ENCODE measurements around the gene SPG21. TPM values are rescaled to one million over a fixed set of nuclear protein-coding genes. Genes with fewer than 3 reads are reported as not detected.
"Not testable (repeated sequence)": the region's sequence is repeated elsewhere in the genome, so short reads cannot be mapped to it uniquely, and the experiment has no call there.

Gene SPG21
- total and polyA plus RNA-seq, 12 donors, result 30.4 to 57.0 (median 45.9) TPM

GRCh38 chr15:65021488-65021887, 31.8 kb upstream of the SPG21 start:
- DNase-seq, result no peak
- ATAC-seq, result no peak
- intact Hi-C loops (cut with DNase I), result no loop called here
- no peaks in the 10 kb centered on the region for H3K27me3 ChIP-seq
- no peak overlapping the region for H3K4me3 ChIP-seq
- peaks cover 0 to 99% (median 45%) of the 10 kb centered on the region in 9 donors for H3K36me3 ChIP-seq
- H3K9me3 ChIP-seq, result no peaks in the 10 kb centered on the region
- H3K4me1 ChIP-seq, result no peaks in the 10 kb centered on the region
- H3K27ac ChIP-seq, result no peak overlapping the region
- no peak for TF ChIP-seq CTCF (IDR thresholded peaks at IDR 0.05)

GRCh38 chr15:65020419-65020818, 30.7 kb upstream of the SPG21 start:
- no peak overlapping the region for H3K27ac ChIP-seq
- intact Hi-C loops (cut with DNase I), result loop anchor here in 1 of 10 donors (1.0 kb wide), 1 partner anchor 42 kb away; no protein-coding TSS in a partner anchor
- no peak overlapping the region for H3K4me3 ChIP-seq
- DNase-seq (no peak), ATAC-seq (no peak)
- H3K36me3 ChIP-seq, result peaks cover 0 to 100% (median 42%) of the 10 kb centered on the region in 9 donors
- WGBS, 2 donors, result 93% methylated on average over 1 of the region's 1 CpG
- no peaks in the 10 kb centered on the region for H3K27me3 ChIP-seq
- no peaks in the 10 kb centered on the region for H3K4me1 ChIP-seq
- H3K9me3 ChIP-seq, result no peaks in the 10 kb centered on the region
- no peak for TF ChIP-seq CTCF (IDR thresholded peaks at IDR 0.05)

GRCh38 chr15:65011198-65011597, 21.5 kb upstream of the SPG21 start:
- WGBS, 2 donors, result 93 to 96% methylated on average over 4 of the region's 4 CpGs
- H3K27me3 ChIP-seq; ATAC-seq; intact Hi-C loops (cut with DNase I); H3K4me1 ChIP-seq; H3K27ac ChIP-seq; DNase-seq; H3K4me3 ChIP-seq: not testable (repeated sequence)
- H3K36me3 ChIP-seq, result peaks cover 0 to 79% (median 35%) of the 10 kb centered on the region in 9 donors
- H3K9me3 ChIP-seq, result peaks cover 0 to 13% (median 7%) of the 10 kb centered on the region in 11 donors

- Histone ChIP-seq H3K4me1 (no peaks in the 10 kb centered on the region), H3K9me3 (peaks cover 0 to 11% (median 7%) of the 10 kb centered on the region in 11 donors), H3K4me3 (no peak overlapping the region), H3K27ac (no peak overlapping the region), H3K36me3 (peaks cover 0 to 79% (median 17%) of the 10 kb centered on the region in 9 donors), H3K27me3 (no peaks in the 10 kb centered on the region)
- intact Hi-C loops (cut with DNase I), result no loop called here
- no peak for ATAC-seq
- no peak for DNase-seq
- no peak for TF ChIP-seq CTCF (IDR thresholded peaks at IDR 0.05)
- 68 to 72% methylated on average over 2 of the region's 2 CpGs for WGBS, 2 donors
Observed at GRCh38 chr15:65008983-65009382, 19.3 kb upstream of the SPG21 start.

GRCh38 chr15:65006876-65007275, 17.2 kb upstream of the SPG21 start:
- H3K4me3 ChIP-seq, result no peak overlapping the region
- 90 to 93% methylated on average over 3 of the region's 3 CpGs for WGBS, 2 donors
- peaks cover 0 to 80% (median 4%) of the 10 kb centered on the region in 9 donors for H3K36me3 ChIP-seq
- H3K4me1 ChIP-seq, result no peaks in the 10 kb centered on the region
- no peaks in the 10 kb centered on the region for H3K9me3 ChIP-seq
- intact Hi-C loops (cut with DNase I), result no loop called here
- no peaks in the 10 kb centered on the region for H3K27me3 ChIP-seq
- no peak overlapping the region for H3K27ac ChIP-seq
- ATAC-seq, result no peak
- DNase-seq, result no peak
- no peak for TF ChIP-seq CTCF (IDR thresholded peaks at IDR 0.05)
